H9 (cell line): ENCODE measurements around the gene FBN1. TPM values are rescaled to one million over a fixed set of nuclear protein-coding genes. Genes with fewer than 3 reads are reported as not detected.

Experiments used
- DNase-seq: peaks from one replicate; pipeline ENCODE4 v3.0.0-alpha.2; 2017
- H2AFZ ChIP-seq: one replicate; pipeline ENCODE4 v1.6.1; 2013; ENCODE audit warnings: mild to moderate bottlenecking, low read length, control low read depth, moderate library complexity
- H2AK5ac ChIP-seq: 2 replicates; pipeline ENCODE4 v1.6.1; 2013; ENCODE audit warnings: low read length, control low read depth, mixed read lengths; ENCODE audit not compliant: insufficient read length
- H2BK120ac ChIP-seq: one replicate; pipeline ENCODE4 v1.6.1; 2013; ENCODE audit warnings: low read depth, mild to moderate bottlenecking, low read length, control low read depth, inconsistent platforms; ENCODE audit not compliant: poor library complexity, severe bottlenecking
- H2BK12ac ChIP-seq: 2 replicates; pipeline ENCODE4 v1.6.1; 2013; ENCODE audit warnings: low read length, control low read depth, mixed read lengths, low read depth; ENCODE audit not compliant: insufficient read length
- H2BK15ac ChIP-seq: 2 replicates; pipeline ENCODE4 v1.6.1; 2013; ENCODE audit warnings: low read depth, low read length, control low read depth
- H2BK20ac ChIP-seq: one replicate; pipeline ENCODE4 v1.6.1; 2013; ENCODE audit warnings: low read depth, mild to moderate bottlenecking, low read length, control low read depth, inconsistent platforms; ENCODE audit not compliant: poor library complexity, severe bottlenecking
- H2BK5ac ChIP-seq: 2 replicates; pipeline ENCODE4 v1.6.1; 2013; ENCODE audit warnings: low read length, control low read depth, mixed read lengths; ENCODE audit not compliant: insufficient read length
- H3K14ac ChIP-seq: 2 replicates; pipeline ENCODE4 v1.6.1; 2013; ENCODE audit warnings: low read length, control low read depth; ENCODE audit not compliant: insufficient read depth
- H3K18ac ChIP-seq: 2 replicates; pipeline ENCODE4 v1.6.1; 2013; ENCODE audit warnings: low read depth, mild to moderate bottlenecking, mixed read lengths, low read length, control low read depth; ENCODE audit not compliant: insufficient read length
- H3K23ac ChIP-seq: 2 replicates; pipeline ENCODE4 v1.6.1; 2013; ENCODE audit warnings: low read length, control low read depth, mixed read lengths, low read depth; ENCODE audit not compliant: insufficient read length
- H3K23me2 ChIP-seq: 2 replicates; pipeline ENCODE4 v1.6.1; 2013; ENCODE audit warnings: low read depth, mild to moderate bottlenecking, mixed read lengths, low read length, control low read depth; ENCODE audit not compliant: insufficient read length, poor library complexity, severe bottlenecking
- H3K27ac ChIP-seq: 2 replicates; pipeline ENCODE4 v1.5.1; 2013; ENCODE audit warnings: low read length, control low read depth, mixed read lengths, low read depth; ENCODE audit not compliant: insufficient read length
- H3K27me3 ChIP-seq: 2 replicates; pipeline ENCODE4 v1.6.1; 2013; ENCODE audit warnings: low read length, control low read depth, inconsistent platforms; ENCODE audit not compliant: insufficient read depth
- H3K4ac ChIP-seq: 2 replicates; pipeline ENCODE4 v1.6.1; 2013; ENCODE audit warnings: low read depth, mild to moderate bottlenecking, control low read depth, inconsistent platforms, low read length, moderate library complexity
- H3K4me1 ChIP-seq: 2 replicates; pipeline ENCODE4 v1.6.1; 2013; ENCODE audit warnings: low read length, control low read depth, inconsistent platforms; ENCODE audit not compliant: insufficient read depth
- H3K4me2 ChIP-seq: 2 replicates; pipeline ENCODE4 v1.6.1; 2013; ENCODE audit warnings: low read length, control low read depth, mixed read lengths; ENCODE audit not compliant: insufficient read length, insufficient read depth
- H3K56ac ChIP-seq: 2 replicates; pipeline ENCODE4 v1.6.1; 2013; ENCODE audit warnings: low read depth, mild to moderate bottlenecking, mixed read lengths, low read length, control low read depth; ENCODE audit not compliant: insufficient read length
- H3K79me1 ChIP-seq: 2 replicates; pipeline ENCODE4 v1.6.1; 2013; ENCODE audit warnings: low read depth, mild to moderate bottlenecking, moderate library complexity, low read length, control low read depth, inconsistent platforms; ENCODE audit not compliant: insufficient read depth, poor library complexity, severe bottlenecking
- H3K79me2 ChIP-seq: 2 replicates; pipeline ENCODE4 v1.6.1; 2013; ENCODE audit warnings: low read length, control low read depth, inconsistent platforms; ENCODE audit not compliant: insufficient read depth
- H3K9ac ChIP-seq: 2 replicates; pipeline ENCODE4 v1.6.1; 2013; ENCODE audit warnings: low read length, control low read depth, mixed read lengths; ENCODE audit not compliant: insufficient read length; ENCODE audit errors: extremely low read depth
- H3K9me3 ChIP-seq: one replicate; pipeline ENCODE4 v1.6.1; 2013; ENCODE audit warnings: low read depth, low read length, inconsistent platforms; ENCODE audit not compliant: control insufficient read depth
- H3T11ph ChIP-seq: one replicate; pipeline ENCODE4 v1.6.1; 2013; ENCODE audit warnings: mild to moderate bottlenecking, low read length, control low read depth, inconsistent platforms
- H4K20me1 ChIP-seq: one replicate; pipeline ENCODE4 v1.6.1; 2013; ENCODE audit not compliant: control insufficient read depth, insufficient read length, insufficient read depth
- H4K5ac ChIP-seq: 2 replicates; pipeline ENCODE4 v1.6.1; 2013; ENCODE audit warnings: low read depth, mild to moderate bottlenecking, mixed read lengths, low read length, control low read depth; ENCODE audit not compliant: insufficient read length
- H4K8ac ChIP-seq: replicated peaks from 2 replicates; pipeline ENCODE4 v1.6.1; 2013; ENCODE audit warnings: low read length, control low read depth, mixed read lengths, low read depth; ENCODE audit not compliant: insufficient read length
- H4K91ac ChIP-seq: 2 replicates; pipeline ENCODE4 v1.6.1; 2013; ENCODE audit warnings: low read depth, mild to moderate bottlenecking, moderate library complexity, mixed read lengths, low read length, control low read depth; ENCODE audit not compliant: insufficient read length
- H3K27ac Mint-ChIP-seq, 3 experiments: 2 replicates in 2 of 3; 3 replicates in 1 of 3; pipeline ENCODE4 v1.8.0; 2020 to 2021; ENCODE audit warnings: mixed read lengths in 3 of 3, mild to moderate bottlenecking in 1 of 3, moderate library complexity in 1 of 3
- H3K27me3 Mint-ChIP-seq: 2 replicates; pipeline ENCODE4 v1.8.0; 2021; ENCODE audit warnings: low read depth, mild to moderate bottlenecking, moderate library complexity, mixed read lengths
- H3K36me3 Mint-ChIP-seq, 3 experiments: 2 replicates in 2 of 3; 3 replicates in 1 of 3; pipeline ENCODE4 v1.8.0; 2020 to 2021; ENCODE audit warnings: low read depth in 3 of 3, mixed read lengths in 3 of 3; ENCODE audit not compliant: insufficient read depth in 1 of 3
- H3K4me1 Mint-ChIP-seq, 2 experiments: 2 replicates each; pipeline ENCODE4 v1.8.0; 2020; ENCODE audit warnings: mixed read lengths in 2 of 2
- H3K4me3 Mint-ChIP-seq, 2 experiments: 2 replicates in 1 of 2; 3 replicates in 1 of 2; pipeline ENCODE4 v1.8.0; 2020 to 2021; ENCODE audit warnings: mild to moderate bottlenecking in 2 of 2, mixed read lengths in 2 of 2, moderate library complexity in 1 of 2
- H3K9me3 Mint-ChIP-seq, 2 experiments: 2 replicates in 1 of 2; 3 replicates in 1 of 2; pipeline ENCODE4 v1.8.0; 2020; ENCODE audit warnings: mild to moderate bottlenecking in 2 of 2, mixed read lengths in 2 of 2, moderate library complexity in 1 of 2
- WGBS: extraction: QIAGEN DNeasy Blood & Tissue Kit; methylation state at CpG from one replicate; pipeline ENCODE4 v1.1.7; 2013; ENCODE audit warnings: missing lambda C conversion rate, low lambda C conversion rate, mixed read lengths; ENCODE audit not compliant: insufficient read length; ENCODE audit errors: extremely low coverage; 5-methylcytosine and 5-hydroxymethylcytosine counted together
- total RNA-seq: library from RNA; stranded (reverse); gene quantifications from 2 replicates; pipeline ENCODE4 v1.2.1, GENCODE V29; 2021
- TF ChIP-seq, protein P1 (sequence below): fragments of 200-600 bp; sonication (generic); conservative IDR thresholded peaks from 3 replicates; pipeline ENCODE4 v1.8.0; 2021; ENCODE audit warnings: antibody characterized with exemption, mild to moderate bottlenecking

The FBN1 gene
- total RNA-seq, 1 experiment from 2014 or later, result 3.6 TPM

DNA sequence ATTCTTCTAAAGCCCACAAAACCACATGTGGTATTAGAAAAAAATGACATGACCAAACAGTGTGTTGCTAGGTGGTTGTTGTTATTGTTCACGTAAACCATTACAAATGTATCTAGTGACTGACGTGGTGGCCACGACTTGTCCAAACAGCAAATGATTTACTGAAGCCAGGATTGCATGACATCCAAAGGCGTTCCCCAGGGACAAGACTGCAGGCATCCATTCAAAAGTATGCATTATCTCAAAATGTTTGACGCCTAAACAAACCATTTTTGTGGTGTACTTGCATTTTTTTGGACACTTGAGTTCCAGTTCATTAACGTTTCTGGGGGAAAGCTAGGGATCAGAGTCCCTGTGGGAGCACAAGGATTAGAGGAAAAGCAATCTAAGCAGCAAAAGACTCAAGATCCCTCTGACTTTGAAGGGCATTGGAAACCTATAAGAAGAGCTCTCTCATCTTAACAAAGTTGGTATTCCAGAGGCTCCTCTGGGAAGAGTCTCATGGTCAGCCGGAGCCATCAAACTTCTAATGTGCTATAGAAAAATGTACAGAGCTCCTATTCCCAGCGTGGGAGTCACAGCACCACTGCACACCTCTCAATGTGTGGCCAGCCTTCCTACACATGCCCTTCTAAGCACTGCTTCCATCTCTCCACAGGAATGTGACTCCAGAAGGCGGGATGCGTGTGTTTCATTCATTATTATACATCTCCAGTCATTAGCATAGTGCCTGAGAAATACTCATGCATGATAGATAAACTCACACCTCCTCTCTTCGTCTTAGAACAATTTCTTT lies 62.9 kb downstream of the FBN1 start:
- H3K27ac Mint-ChIP-seq, result no peak overlapping the region
- TF ChIP-seq, protein P1, sequence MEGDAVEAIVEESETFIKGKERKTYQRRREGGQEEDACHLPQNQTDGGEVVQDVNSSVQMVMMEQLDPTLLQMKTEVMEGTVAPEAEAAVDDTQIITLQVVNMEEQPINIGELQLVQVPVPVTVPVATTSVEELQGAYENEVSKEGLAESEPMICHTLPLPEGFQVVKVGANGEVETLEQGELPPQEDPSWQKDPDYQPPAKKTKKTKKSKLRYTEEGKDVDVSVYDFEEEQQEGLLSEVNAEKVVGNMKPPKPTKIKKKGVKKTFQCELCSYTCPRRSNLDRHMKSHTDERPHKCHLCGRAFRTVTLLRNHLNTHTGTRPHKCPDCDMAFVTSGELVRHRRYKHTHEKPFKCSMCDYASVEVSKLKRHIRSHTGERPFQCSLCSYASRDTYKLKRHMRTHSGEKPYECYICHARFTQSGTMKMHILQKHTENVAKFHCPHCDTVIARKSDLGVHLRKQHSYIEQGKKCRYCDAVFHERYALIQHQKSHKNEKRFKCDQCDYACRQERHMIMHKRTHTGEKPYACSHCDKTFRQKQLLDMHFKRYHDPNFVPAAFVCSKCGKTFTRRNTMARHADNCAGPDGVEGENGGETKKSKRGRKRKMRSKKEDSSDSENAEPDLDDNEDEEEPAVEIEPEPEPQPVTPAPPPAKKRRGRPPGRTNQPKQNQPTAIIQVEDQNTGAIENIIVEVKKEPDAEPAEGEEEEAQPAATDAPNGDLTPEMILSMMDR, result no peak
- H3K9me3 ChIP-seq, result no peaks in the 10 kb centered on the region
- H3K36me3 Mint-ChIP-seq, result no peaks in the 10 kb centered on the region
- no peak overlapping the region for H2AK5ac ChIP-seq
- H4K91ac ChIP-seq, result no peak overlapping the region
- no peaks in the 10 kb centered on the region for H3K27me3 Mint-ChIP-seq
- no peak for DNase-seq
- H3K27me3 ChIP-seq, result no peaks in the 10 kb centered on the region
- H3K23me2 ChIP-seq, result no peaks in the 10 kb centered on the region
- no peak overlapping the region for H4K8ac ChIP-seq
- no peak overlapping the region for H2BK15ac ChIP-seq
- no peaks in the 10 kb centered on the region for H3K79me2 ChIP-seq
- no peak overlapping the region for H3K4me3 Mint-ChIP-seq
- H4K20me1 ChIP-seq, result no peaks in the 10 kb centered on the region
- no peak overlapping the region for H3K56ac ChIP-seq
- H2BK5ac ChIP-seq, result no peak overlapping the region
- no peak overlapping the region for H3K4me2 ChIP-seq
- no peaks in the 10 kb centered on the region for H3K9me3 Mint-ChIP-seq
- H2BK120ac ChIP-seq, result no peak overlapping the region
- no peak overlapping the region for H2BK20ac ChIP-seq
- no peak overlapping the region for H3T11ph ChIP-seq
- WGBS, result no CpG with 5 or more reads among the region's 11 CpGs
- H3K79me1 ChIP-seq, result no peaks in the 10 kb centered on the region
- H3K23ac ChIP-seq, result no peak overlapping the region
- H3K14ac ChIP-seq, result no peak overlapping the region
- H2AFZ ChIP-seq, result no peak overlapping the region
- no peaks in the 10 kb centered on the region for H3K4me1 Mint-ChIP-seq
- H3K27ac ChIP-seq, result no peak overlapping the region
- no peak overlapping the region for H3K9ac ChIP-seq
- no peak overlapping the region for H2BK12ac ChIP-seq
- no peak overlapping the region for H4K5ac ChIP-seq
- H3K4me1 ChIP-seq, result no peaks in the 10 kb centered on the region
- H3K4ac ChIP-seq, result no peak overlapping the region
- no peak overlapping the region for H3K18ac ChIP-seq
